Common myeloid progenitor, CD34-positive (primary cell): ENCODE results near the gene CACNA2D2.

Source experiments
- CTCF ChIA-PET: fragments of 350-600 bp; sonication (Branson Sonifier 250); formaldehyde crosslinking; loops from one replicate; lab custom pipeline; 2021; ENCODE audit warnings: antibody characterized with exemption; lab: Charles Lee
- POLR2A ChIA-PET: fragments of 350-600 bp; sonication (Branson Sonifier 250); formaldehyde crosslinking; loops from one replicate; lab custom pipeline; 2021; ENCODE audit warnings: antibody characterized with exemption; lab: Charles Lee
- DNase-seq, 3 donors: peaks; one replicate each; pipeline versions ENCODE4 v3.0.0 to v3.0.0-alpha.2; 2013
- H3K27ac ChIP-seq, 2 experiments: 1 replicate in 1 of 2; 2 replicates in 1 of 2; pipeline ENCODE4 v1.7.0; 2013; ENCODE audit warnings: inconsistent platforms in 2 of 2, low read length in 2 of 2, mild to moderate bottlenecking in 2 of 2, low read depth in 1 of 2, moderate library complexity in 1 of 2; ENCODE audit not compliant: severe bottlenecking in 2 of 2, insufficient read depth in 1 of 2, poor library complexity in 1 of 2
- H3K27me3 ChIP-seq, 5 experiments: replicated peaks in 2 of 5; 1 replicate in 3 of 5; 2 replicates in 2 of 5; pipeline versions ENCODE4 v1.6.1 to v1.7.0; 2013; ENCODE audit warnings: low read length in 4 of 5, mild to moderate bottlenecking in 2 of 5, moderate library complexity in 2 of 5, inconsistent platforms in 1 of 5; ENCODE audit not compliant: insufficient read depth in 5 of 5, control insufficient read depth in 4 of 5
- H3K36me3 ChIP-seq, 4 experiments: 1 replicate in 2 of 4; 2 replicates in 2 of 4; pipeline versions ENCODE4 v1.6.1 to v1.7.0; 2013; ENCODE audit warnings: low read length in 3 of 4, control low read depth in 1 of 4, mild to moderate bottlenecking in 1 of 4; ENCODE audit not compliant: control insufficient read depth in 4 of 4, insufficient read depth in 4 of 4
- H3K4me1 ChIP-seq, 4 experiments: 1 replicate in 3 of 4; 2 replicates in 1 of 4; pipeline versions ENCODE4 v1.6.1 to v1.7.1; 2013; ENCODE audit warnings: low read length in 3 of 4, mild to moderate bottlenecking in 3 of 4, control low read depth in 1 of 4, inconsistent platforms in 1 of 4, moderate library complexity in 1 of 4; ENCODE audit not compliant: control insufficient read depth in 4 of 4, insufficient read depth in 4 of 4; ENCODE audit errors: control extremely low read depth in 1 of 4
- H3K4me3 ChIP-seq, 7 experiments: 1 replicate in 4 of 7; 2 replicates in 3 of 7; pipeline versions ENCODE4 v1.5.1 to v1.7.0; 2013; ENCODE audit warnings: mild to moderate bottlenecking in 7 of 7, low read length in 6 of 7, moderate library complexity in 6 of 7, inconsistent platforms in 2 of 7, low read depth in 2 of 7, control low read depth in 1 of 7; ENCODE audit not compliant: insufficient read depth in 4 of 7, control insufficient read depth in 1 of 7; ENCODE audit errors: extremely low read depth in 1 of 7
- H3K9me3 ChIP-seq, 5 experiments: 1 replicate in 4 of 5; 2 replicates in 1 of 5; pipeline versions ENCODE4 v1.6.1 to v1.7.1; 2013; ENCODE audit warnings: low read length in 4 of 5, mild to moderate bottlenecking in 2 of 5, inconsistent platforms in 1 of 5, low read depth in 1 of 5, moderate library complexity in 1 of 5; ENCODE audit not compliant: control insufficient read depth in 4 of 5, insufficient read depth in 2 of 5; ENCODE audit errors: control extremely low read depth in 1 of 5
- WGBS: methylation state at CpG from one replicate; pipeline ENCODE4 v1.1.5; 2013; ENCODE audit not compliant: insufficient coverage; 5-methylcytosine and 5-hydroxymethylcytosine counted together

Gene CACNA2D2

GRCh38 chr3:50314816-50315215, 188.6 kb downstream of the CACNA2D2 start:
- H3K27ac ChIP-seq, result no peak overlapping the region
- POLR2A ChIA-PET, result interaction anchor here (1.0 kb wide), 1 partner anchor 15 kb away, joined by 3 read pairs; no protein-coding TSS in a partner anchor
- WGBS, result 90% methylated on average over 2 of the region's 4 CpGs

DNA sequence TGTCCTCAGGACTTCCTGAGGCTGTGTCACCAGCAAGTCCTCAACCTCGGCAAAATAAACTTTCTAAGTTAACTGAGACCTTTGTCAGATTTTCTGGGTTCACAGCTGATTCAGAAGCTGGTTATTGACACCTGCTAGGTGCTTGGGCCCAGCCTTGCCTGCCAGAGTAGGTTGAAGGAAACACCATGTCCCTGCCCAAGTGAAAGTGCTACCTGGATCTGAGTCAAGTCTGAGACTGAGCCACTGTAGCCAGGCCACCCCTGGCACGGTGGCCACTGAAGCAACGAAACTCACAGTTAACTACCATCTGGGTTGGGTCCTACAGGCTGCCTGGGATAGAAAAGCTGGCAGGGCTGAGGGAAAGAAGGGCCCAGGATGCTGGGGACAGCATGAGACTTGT, 189.1 kb downstream of the CACNA2D2 start:
- CTCF ChIA-PET, result interaction anchor here (1.3 to 11.6 kb wide), 5 partner anchors 8 to 40 kb away, joined by 3 to 105 read pairs (median 8); partner anchors contain the start of genes HYAL1 and TUSC2

More at GRCh38 chr3:50314816-50315215, 188.6 kb downstream of the CACNA2D2 start:
- no peak for DNase-seq
- no peaks in the 10 kb centered on the region for H3K9me3 ChIP-seq
- no peak overlapping the region for H3K4me3 ChIP-seq
- peaks cover 0 to 37% (median 10%) of the 10 kb centered on the region in 4 experiments for H3K36me3 ChIP-seq
- peaks cover 2 to 25% (median 22%) of the 10 kb centered on the region in 4 experiments for H3K4me1 ChIP-seq
- H3K27me3 ChIP-seq, result no peaks in the 10 kb centered on the region
- CTCF ChIA-PET, result interaction anchor here (0.6 to 11.6 kb wide), 7 partner anchors 9 to 169 kb away, joined by 3 to 105 read pairs (median 5); partner anchors contain the start of genes HYAL1 and TUSC2

More for the DNA sequence above, 189.1 kb downstream of the CACNA2D2 start:
- DNase-seq, result no peak
- Histone ChIP-seq H3K4me3 (no peak overlapping the region), H3K9me3 (no peaks in the 10 kb centered on the region), H3K27me3 (no peaks in the 10 kb centered on the region), H3K36me3 (peaks cover 0 to 33% (median 10%) of the 10 kb centered on the region in 4 experiments), H3K4me1 (peaks cover 2 to 20% (median 18%) of the 10 kb centered on the region in 4 experiments), H3K27ac (no peak overlapping the region)
- WGBS, result 96% methylated on average over 3 of the region's 3 CpGs
- POLR2A ChIA-PET, result no interaction called here
